Stimulated activated CD4-positive, alpha-beta T cell treated with anti-CD3 and anti-CD28 coated beads, Interleukin-1b, Interleukin-23, amount 100 ng/mL, for 4 hours (primary cell): Measurements from ENCODE around the gene PROCA1.

ENCODE experiments used
- DNase-seq, 2 donors: peaks; one replicate each; pipeline ENCODE4 v3.0.0-alpha.2; 2020; ENCODE audit warnings: low read depth in 2 of 2

The PROCA1 gene

DNA sequence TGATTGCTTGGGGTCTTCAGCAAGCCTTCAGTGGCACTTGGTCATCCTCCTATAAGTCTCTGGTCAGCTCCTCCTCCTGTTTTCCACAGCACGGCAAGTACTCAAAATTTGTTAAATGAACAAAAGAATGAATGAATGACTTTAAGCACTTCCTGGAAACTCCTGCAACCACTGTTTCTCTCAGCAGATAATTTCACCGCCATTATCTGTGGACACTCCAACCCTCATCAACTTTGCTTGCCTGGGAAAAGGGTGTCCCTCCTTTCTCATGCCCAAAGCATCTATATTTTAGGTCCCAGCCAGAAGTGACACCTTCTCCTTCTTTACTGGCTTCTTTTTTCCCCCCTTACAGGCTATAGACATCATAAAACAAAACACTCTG lies 4.4 kb downstream of the PROCA1 start:
- no peak for DNase-seq

DNA sequence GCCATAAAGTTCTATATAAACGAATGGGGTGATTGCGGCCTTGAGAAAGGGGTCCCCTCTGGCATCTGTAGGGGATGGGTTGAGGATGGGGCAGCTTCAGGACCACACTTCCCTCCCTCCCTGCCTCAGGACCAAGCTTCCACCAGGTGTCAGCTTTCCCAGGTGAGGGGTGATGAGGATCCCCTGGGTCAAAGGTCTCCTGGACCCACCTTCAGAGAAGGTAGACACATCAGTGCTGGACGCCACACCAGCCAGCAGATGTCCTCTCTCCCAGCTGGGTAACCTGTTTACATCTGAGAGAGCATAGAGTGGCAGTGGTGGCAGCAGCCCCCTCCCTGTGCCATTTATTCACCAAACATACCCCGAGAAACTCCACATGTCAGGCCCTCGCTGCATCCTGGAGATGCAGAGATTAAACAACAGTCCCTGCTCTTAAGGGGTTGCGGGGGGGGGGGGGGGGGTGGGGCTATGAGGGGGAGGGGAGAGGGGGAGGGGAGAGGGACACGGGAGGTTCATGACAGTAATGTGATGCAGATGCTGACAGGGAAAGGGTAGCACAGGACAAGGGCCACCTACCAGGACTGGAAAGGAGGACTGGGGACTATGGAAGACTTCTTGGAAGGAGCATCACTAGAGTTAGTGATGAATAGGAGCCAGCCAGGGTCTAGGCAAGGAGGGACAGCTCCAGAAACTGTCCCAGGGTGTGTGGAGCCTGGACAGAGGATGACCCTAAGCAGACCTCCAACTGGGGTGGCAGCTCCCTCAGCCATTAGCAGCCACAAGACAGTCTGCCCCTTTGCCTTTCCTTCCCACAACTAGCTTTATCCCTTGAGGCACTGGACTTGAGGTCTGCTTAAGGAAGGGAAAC lies 5.0 kb downstream of the PROCA1 start:
- DNase-seq: no peak

DNA sequence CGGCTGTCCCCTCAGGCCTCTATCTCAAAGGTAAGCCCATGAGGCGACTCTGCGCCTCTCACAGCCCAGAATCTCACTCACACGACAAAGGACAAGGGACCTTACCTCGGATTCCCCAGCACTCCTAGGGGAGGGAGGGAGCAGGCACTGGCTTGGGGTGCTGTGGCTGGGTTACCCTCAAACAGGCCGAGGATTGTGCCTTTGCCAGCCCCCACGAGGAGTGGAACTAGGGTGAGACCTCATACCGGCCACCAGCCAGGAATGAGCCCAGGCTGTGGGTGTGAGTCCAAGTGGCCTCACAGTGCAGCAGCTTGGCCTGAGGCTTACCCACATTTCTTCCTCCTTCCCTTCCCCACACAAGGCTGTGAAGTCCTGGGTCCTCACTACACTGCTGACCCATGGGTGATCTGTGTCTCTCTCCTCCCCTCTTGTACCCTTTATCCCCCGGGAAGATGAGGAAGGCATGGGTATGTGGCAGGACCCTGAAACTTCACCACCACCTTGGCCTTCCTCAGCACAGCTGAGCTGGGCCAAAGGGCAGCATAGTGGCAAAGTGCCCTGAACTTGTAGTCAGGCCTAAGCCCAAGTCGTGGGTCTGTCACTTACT lies 5.9 kb downstream of the PROCA1 start:
- DNase-seq: no peak

DNA sequence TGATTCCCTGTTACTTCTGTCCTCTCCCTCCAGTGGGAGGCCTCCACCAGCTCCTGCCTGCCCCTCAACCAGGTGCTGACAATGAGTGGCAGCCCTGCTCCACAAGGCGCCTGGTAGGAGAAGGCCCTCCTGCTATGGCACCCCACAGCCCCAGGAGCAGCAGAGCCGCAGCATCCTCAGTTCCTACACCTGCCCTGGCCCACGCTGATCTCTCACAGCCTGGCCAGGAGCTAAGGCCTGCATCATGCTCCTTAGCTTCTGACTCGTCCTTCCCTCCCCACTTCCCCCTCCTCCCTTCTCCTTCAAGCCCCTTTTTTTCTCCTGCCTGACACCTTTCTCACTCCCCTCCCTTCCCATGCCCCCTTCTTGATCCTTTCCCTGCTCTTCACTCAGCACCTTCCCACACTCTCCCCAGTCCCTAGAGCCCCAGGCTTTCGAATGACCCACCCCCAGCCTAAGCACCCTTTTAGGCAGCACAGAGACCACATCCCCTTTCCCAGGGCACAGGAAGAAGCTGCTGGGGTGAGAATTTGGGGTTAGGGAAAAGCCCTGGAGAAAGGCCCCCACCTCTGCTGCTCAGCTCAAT lies 6.5 kb downstream of the PROCA1 start:
- no peak for DNase-seq

DNA sequence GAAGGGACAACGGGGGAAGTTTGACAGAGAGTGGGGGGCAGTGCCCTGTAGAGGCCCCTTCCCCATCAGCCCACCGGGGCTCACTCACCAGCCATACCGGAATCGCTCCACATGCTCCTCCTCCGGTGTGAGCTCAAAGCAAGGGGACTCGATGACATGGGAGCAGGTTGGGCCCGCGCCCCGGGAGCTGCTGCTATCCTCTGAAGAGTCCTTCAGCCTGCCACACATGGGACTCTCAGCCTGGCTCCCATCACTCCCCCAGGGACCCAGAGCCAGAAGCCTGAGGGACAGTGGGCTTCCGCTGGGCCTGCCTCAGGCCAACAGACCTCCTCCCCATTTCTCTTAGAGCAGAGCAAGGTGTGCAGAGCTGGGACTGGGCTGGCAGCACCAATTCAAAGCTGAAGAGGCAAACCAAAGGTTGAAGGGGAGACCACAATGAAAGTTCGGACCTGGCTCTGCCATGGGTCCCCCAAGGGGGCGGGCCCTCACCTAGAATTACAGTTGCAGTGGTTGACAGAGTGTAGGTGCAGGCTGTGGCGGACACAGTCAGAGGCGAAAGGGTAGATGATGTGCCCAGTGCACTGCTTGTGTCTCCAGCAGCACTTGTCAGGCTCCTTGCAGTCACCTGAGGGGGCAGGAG lies 7.3 kb downstream of the PROCA1 start:
- DNase-seq: no peak

DNA sequence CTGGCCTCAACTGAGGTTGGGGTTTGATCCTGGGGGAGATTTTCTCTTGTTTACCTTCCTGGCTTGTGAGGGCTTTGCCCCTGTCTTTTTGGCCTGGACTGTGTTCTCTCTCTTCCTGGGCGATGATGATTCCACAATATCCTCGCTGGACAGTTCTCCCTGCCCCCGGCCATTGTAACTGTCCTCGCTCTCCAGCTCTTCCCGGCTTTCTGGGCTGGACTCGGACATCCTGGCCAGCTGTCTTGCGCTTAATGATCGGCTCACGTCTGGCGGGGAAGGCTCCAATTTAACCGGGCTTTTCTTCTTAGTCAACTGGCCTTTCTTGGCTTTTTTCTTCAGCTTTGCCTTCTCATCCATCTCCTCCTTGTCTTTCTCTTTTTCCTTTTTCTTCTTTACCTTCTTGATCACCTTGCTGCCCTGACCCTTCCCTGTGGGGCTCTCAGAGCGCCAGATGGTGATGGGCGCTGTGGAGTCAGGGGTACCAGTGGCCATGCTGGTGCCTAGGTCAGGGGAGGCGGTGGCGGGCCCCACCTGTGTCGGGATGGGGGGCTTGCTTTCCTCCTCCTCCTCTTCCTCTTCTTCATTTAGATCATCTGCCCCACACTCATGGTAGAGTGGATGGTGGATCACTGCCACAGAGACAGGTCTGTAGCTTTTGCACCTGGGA lies 8.0 kb downstream of the PROCA1 start:
- DNase-seq: no peak

DNA sequence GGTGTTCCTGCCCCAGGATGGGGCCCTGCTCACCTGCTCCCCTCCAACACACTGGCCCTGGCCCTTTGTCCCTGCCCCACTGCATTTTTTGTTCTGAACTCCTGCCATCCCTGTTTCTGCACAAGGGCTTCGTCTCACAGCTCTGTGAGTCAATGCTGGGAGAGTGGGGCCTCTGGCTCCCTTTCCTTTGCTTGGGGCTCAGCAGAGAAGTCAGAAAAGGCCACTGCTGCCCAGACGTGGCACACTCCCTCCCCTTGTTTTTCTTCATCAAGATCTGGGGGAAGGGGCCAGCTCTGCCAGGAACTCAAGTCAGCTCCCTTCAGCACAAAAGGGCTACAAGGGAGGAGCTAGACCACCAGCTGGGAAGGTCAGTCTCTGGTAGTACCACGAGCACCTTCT lies 8.9 kb downstream of the PROCA1 start:
- no peak for DNase-seq

DNA sequence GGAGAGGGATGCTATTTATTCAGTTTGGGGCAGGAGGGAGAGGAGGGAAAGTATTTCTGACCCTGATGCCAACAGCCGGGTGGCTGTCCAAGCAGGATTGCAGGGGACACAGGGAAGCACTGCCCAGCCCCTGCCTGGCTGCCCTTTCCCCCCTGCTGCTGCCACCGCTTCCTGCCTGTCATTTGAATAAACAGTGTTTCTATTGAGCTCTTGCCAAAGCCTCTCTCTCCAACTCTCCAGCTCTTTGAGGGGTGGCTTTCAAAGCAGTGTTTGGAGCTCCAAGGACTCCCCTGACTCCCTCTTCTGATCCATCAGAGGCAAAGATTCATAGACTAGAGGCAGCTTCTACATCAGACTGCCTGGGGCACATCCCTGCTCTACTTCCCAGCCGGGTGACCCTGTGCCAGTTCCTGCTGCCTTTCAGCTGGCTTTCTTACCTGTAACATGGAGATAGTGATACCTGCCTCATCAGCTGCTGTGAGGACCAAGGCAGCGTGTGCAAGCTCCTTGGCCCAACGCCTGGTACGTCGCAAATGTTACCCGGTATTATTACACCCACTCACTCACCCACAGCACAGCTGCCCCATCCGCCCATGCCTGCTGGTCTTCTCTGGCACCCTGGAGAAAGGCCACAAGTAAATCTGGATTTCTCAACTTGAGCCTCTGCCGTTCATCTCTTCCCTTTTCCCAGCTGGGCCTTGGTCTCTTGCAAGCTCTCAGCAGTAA lies 9.5 kb downstream of the PROCA1 start:
- DNase-seq: no peak

DNA sequence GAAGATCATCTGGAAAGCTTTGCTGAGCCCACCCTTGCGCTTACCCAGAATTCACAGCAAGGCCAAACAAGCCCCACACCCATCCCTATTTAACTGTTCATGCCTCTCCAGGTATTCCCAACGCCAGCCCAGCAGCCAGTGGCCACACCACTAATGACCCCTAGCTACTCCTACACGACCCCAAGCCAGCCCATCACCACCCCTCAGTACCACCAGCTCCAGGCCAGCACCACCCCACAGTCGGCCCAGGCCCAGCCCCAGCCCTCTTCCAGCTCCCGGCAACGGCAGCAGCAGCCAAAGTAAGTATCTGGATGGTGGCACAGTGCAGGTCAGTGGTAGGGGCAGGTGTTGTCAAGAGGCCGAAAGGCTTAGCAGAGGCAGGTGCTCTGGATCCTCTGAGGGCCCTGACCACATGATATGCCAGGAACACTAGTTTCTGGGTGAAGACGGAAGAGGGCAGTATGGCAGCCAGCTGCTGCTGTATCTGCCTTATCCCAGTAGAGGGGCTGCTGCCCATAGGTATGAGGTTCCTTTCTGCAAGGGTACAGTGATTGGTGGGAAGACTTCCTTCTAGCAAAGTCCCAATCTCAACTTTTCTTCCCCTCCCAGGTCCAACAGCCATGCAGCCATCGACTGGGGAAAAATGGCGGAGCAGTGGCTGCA lies 10.7 kb downstream of the PROCA1 start:
- DNase-seq: no peak

DNA sequence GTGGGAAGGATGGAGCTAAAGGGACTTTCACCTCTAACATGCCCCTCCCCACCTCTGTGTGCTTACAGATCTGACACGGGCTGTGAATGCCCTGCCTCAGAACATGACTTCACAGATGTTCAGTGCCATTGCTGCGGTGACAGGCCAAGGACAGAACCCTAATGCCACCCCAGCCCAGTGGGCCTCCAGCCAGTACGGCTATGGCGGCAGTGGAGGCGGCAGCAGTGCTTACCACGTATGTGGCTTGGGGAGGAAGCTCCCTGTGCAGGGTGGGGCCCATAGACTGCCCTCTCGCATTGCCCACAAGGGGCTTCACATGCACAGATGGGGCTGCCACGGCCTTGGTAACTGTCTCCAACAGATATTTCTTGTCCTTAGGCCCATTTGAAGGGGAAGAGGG lies 11.4 kb downstream of the PROCA1 start:
- DNase-seq: no peak

DNA sequence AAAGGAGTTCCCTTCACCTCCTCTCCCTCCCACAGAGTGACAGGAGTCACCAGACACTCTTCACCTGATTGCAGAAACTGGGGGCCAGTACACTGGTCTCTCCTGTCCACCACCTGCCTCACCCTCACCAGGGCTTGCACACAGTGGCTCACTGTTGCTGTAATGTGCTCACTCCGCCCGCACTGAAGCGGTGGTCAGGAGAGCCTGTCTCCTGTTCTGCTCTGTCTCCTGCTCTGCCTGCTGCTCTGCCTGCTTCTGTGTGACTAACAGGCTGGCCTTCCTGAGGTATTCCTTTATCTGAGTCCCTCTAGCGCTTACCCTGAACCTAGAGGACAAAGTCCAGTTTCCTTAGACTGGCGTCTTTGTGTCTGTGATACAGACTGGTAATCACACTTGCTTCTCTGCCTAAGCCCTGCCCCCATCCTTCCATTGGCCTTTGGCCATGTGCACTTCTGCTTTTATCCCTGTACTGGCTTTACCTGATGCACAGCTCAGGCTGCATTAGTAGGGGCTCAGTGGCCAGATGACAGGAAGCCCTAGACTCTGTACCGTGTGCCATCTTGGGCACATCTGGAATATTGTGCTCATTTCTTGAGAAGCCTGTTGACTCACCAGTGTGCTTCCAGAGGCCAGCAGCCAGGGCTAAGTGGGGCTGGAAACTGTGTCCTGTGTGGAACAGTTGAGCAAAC lies 13.3 kb downstream of the PROCA1 start:
- DNase-seq: no peak

DNA sequence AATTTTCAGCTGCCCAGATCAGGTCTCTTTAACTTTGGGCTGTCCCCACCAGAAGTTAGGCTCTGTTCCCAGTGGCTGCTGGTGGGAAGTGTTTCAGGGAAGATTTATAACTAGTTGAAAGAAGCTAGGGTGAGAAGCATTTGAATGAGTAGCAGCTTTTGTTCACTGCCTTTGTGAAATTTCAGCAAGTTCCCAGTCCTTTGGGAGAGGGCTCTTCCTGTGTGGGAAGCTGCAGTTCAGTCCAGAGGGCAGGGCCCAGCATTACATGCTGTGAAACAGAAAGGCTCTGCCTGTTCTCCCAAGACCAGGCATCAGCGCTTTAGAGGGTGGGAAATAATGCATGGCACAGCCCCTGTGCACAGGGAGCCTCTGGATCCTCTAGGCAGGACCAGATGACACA lies 17.8 kb downstream of the PROCA1 start:
- DNase-seq: no peak

DNA sequence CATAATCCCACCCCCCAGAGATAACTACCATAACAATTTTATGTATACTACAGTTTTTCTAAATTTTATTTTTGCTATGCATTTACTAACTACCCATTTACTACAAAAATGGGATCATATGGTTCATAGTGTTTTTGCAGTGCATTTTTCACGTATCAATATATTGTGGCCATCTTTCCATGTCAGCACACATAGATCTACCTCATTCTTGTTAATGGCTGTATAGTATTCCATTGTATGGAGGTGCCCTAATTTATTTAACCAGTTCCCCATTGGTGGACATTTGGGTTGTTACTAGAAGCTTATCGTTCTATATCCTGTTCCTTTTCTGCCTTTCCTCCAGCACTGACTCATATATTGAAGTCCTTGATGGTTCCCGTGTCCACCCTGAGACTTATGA lies 22.7 kb downstream of the PROCA1 start:
- no peak for DNase-seq

DNA sequence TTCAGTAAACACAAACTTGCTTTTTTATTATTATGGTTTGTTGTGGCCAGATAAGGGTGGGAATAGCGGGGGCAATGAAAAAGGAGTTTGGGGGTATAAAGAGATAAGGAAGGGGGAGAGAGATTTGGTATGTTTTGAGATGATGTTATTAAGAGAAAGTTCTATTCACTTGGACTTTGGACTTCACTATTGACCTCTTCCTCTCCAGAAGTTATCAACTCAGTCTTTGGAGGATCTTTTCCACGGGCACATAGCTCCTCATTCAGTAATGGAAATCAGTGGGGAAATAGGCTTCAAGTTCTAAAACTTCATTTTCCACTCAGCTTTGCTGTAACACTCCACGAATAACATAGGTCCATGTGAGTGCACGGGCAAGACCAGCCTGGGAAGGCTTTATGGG lies 23.2 kb downstream of the PROCA1 start:
- DNase-seq: no peak

DNA sequence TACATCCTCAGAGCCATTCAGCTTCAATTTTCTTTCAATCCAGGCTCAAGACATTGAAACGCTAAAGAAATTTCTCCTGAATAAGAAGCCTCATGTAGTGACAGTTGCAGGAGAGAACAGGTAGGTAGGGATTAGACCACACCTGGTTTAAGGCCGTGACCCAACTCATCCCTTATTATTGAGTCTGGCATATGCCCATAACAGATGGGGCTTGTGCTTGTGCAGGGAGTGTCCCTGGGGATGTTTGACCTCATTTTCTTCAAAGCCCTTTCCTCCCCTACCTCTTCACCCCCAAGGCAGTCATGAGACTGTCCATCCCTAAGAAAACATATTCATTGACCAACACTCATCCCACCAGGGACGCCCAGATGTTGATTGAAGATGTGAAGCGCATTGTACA lies 25.4 kb downstream of the PROCA1 start:
- no peak for DNase-seq

DNA sequence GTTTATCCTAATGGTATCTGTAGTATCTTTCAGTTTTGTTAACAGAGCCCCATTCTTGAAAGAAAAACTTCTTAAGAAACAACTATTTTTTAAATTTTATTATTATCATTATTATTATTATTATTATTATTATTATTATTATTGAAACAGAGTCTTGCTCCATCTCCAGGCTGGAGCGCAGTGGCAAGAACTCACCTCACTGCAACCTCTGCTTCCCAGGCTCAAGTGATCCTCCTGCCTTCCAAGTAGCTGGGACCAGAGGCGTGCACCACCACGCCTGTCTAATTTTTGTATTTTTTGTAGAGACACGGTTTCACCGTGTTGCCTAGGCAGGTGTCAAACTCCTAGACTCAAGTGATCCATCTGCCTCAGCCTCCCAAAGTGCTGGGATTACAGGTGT lies 26.3 kb downstream of the PROCA1 start:
- no peak for DNase-seq

DNA sequence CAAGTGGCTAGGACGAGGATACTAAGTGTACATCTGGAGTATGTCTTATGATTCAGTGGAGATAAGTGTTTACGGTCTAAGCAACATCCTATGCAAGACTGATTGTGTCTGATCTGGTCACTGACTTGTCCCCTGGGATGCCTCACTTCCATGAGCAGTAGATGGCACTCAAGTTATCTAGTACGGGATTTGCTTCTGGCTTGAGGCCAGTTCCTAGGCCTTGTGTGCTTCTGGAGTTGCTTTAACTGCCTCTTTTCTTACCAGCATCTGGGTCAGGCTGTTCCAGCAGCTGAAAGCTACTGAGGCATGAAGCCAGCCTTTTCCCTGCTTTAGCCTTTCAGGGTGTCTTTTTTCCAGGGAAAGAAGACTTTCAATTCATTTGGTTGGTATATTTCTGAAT lies 26.7 kb downstream of the PROCA1 start:
- DNase-seq: no peak

DNA sequence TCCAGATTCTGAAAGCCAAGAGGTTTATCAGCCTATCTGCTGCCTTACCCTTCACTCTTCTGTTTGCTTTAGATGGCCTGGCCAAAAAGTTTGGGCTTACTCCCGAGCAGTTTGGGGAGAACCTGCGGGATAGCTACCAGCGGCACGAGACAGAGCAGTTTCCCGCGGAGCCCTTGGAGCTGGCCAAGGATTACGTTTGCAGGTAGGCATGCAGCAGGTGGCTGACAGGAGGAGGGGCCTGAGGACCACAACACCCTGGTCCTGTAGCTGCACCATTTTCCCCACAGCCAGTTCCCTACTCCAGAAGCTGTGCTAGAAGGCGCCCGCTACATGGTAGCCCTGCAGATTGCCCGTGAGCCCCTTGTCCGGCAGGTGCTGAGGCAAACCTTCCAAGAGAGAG lies 29.0 kb downstream of the PROCA1 start:
- DNase-seq: no peak

DNA sequence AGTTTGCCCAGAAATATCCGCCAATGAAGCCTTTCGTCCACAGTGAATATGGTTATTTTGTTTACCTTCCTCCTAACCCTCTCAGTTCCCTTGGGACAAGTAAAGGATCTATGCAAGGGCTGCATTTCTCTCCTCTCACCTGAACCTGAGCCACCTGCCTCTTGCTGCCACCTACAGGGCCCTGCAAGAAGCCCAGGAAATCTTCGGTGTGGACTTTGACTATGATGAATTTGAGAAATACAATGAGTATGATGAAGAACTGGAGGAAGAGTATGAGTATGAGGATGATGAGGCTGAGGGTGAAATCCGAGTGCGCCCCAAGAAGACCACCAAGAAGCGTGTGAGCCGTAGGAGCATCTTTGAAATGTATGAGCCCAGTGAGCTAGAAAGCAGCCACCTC lies 35.7 kb downstream of the PROCA1 start:
- DNase-seq: no peak

DNA sequence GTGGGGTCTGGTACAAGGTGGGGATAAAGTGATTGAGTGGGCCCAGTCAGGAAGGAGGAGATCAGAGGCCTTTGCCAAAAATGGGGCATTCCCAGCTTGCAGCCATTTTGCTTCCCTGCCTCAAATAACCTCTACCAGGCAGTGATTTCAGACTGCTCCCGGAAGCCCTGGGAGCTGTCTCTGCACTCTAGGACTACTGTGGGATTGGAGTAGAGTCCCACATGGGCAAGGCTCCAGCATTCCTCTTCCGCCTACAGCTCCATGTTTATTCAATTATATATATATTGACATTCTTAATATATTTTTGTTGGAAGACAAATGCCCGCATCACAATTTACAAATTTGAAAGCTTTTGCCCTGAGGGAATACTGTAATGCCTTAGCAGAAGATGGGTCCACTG lies 36.2 kb downstream of the PROCA1 start:
- DNase-seq: no peak
